CD4-positive, alpha-beta T cell treated with Interferon gamma for 1 hour (primary cell): ENCODE data around the gene C5orf46.
"Not testable (repeated sequence)": the region's sequence is repeated elsewhere in the genome, so short reads cannot be mapped to it uniquely, and the experiment has no call there.

Source experiments
- DNase-seq: peaks from one replicate; pipeline ENCODE4 v3.0.0-alpha.2; 2020

Gene C5orf46

GRCh38 chr5:147892696-147893296 is 13.5 kb downstream of the C5orf46 start:
- no peak for DNase-seq

GRCh38 chr5:147887930-147888329 is 18.4 kb downstream of the C5orf46 start:
- DNase-seq: no peak

- no peak for DNase-seq
Observed at GRCh38 chr5:147887026-147887627, 19.2 kb downstream of the C5orf46 start.

- no peak for DNase-seq
Observed at GRCh38 chr5:147882586-147883313, 23.6 kb downstream of the C5orf46 start.

- no peak for DNase-seq
Observed at GRCh38 chr5:147880487-147880886, 25.9 kb downstream of the C5orf46 start.

- DNase-seq: no peak
Observed at GRCh38 chr5:147879784-147880183, 26.6 kb downstream of the C5orf46 start.

- DNase-seq: no peak
Observed at GRCh38 chr5:147878066-147878759, 28.1 kb downstream of the C5orf46 start, which contains the start of gene SCGB3A2. TSS of gene SCGB3A2 (plus strand) at chr5:147878711. CDS start at chr5:147878804, 93 bp downstream.

GRCh38 chr5:147876626-147877025 is 29.7 kb downstream of the C5orf46 start:
- no peak for DNase-seq

GRCh38 chr5:147876141-147876540 is 30.2 kb downstream of the C5orf46 start:
- DNase-seq: no peak

- no peak for DNase-seq
Observed at GRCh38 chr5:147874910-147875367, 31.4 kb downstream of the C5orf46 start.

- DNase-seq: not testable (repeated sequence)
Observed at GRCh38 chr5:147874118-147874875, 32.0 kb downstream of the C5orf46 start.

GRCh38 chr5:147872744-147873435 is 33.4 kb downstream of the C5orf46 start:
- DNase-seq: not testable (repeated sequence)

GRCh38 chr5:147871980-147872549 is 34.3 kb downstream of the C5orf46 start:
- not testable (repeated sequence) for DNase-seq

- not testable (repeated sequence) for DNase-seq
Observed at GRCh38 chr5:147869892-147870291, 36.4 kb downstream of the C5orf46 start.

- DNase-seq: no peak
Observed at GRCh38 chr5:147869112-147869511, 37.2 kb downstream of the C5orf46 start.

- no peak for DNase-seq
Observed at GRCh38 chr5:147863454-147864158, 42.7 kb downstream of the C5orf46 start.

- DNase-seq: no peak
Observed at GRCh38 chr5:147860641-147861025, 45.7 kb downstream of the C5orf46 start.

- DNase-seq: no peak
Observed at GRCh38 chr5:147859962-147860640, 46.2 kb downstream of the C5orf46 start.

GRCh38 chr5:147858565-147858964 is 47.8 kb downstream of the C5orf46 start:
- DNase-seq: no peak
